ENCODE measurements around the gene DOK1. TPM values are rescaled to one million over a fixed set of nuclear protein-coding genes. Genes with fewer than 3 reads are reported as not detected.

DOK1 gene
- total RNA-seq, result 28.5 and 32.5 TPM in 2 replicates

DNA sequence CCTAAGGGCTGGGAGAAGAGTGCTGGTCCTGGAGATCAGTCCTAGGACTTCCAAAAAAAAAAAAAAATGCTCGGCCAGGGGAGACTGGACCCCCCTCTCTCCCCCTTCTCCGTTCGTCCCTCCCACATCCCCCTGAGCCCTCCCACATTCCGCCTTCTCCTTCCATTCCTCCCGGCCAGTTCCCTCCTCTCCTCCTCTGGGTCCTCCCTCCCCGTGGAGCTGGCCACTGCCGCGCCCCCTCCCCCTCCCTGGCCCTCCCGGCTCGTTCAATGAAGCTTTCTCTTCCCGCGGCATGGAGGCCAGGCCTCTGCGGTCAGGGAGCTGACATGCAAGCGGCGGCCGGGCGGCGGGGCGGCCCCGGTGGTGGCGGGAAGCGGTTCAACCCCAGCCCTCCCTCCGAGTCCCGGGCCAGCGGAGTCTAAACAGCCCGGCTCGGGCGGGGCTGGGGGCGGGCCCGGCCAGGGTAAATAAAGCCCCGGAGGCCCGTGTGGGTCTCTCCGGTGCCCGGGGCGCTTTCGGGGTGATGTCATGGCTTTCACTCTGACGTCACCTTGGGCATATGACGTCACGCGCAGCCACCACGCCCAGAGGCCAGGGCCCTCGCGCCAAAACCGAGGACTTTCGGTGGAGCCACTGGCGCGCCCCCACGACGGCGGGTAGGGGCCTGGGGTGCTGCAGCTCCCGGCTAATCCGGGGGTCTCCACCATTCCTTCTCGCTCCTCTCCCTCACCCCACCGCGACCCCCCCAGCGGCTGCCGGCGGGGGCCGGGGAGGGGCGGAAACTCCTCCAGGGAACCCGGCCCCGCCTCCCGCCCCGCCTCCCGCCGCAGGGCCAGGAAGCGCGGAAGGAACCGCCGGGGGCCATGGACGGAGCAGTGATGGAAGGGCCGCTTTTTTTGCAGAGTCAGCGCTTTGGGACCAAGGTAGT, at the start of gene DOK1, which contains the start of gene LOXL3:
Gene DOK1, plus strand, starts transcription at position 829 of the 928 bp plus-strand sequence. Its CDS starts 35 bp downstream, at position 864.
Gene LOXL3, minus strand, starts transcription at position 51 of the 928 bp plus-strand sequence. CDS start 1,308 bp downstream, outside the sequence.

DNA sequence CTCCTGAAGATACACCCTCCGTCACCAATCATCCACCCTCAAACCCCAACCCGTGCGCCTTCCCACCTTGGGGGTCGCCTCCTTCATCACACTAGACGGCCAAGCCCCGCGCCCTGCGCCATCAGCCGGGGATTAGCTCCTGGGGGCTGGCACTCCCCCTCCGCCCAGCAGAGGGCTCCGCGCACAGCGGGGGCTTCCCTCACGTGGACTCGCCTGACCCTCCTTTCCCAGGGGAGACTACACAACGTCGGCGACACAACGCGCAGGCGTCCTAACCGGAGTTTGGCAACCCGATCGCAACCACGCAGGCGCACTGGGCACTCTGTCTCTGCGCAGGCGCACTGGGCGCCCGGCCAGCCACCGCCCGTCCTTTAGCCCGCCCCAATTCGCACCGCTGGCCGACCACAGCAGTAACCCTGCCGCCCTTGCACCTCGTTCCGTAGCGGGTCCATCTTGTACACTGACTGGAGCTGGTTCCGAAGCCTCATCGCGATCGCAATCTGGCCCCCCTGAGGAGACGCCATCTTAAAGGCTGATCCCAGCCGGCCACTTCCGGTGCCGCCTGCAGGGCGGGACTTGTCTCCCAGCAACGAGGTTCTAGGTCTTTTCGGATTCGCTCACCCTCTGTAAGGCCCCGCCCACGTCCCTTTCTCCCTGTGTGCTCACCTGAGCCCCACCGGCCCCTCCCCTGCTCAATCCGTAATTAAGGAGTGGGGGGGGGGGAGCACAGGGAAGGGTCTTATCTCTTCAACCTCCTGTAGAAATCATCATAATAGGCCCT, 47.2 kb upstream of the DOK1 start, which contains the start of gene PCGF1:
Gene PCGF1, minus strand, starts transcription at position 551 of the 781 bp plus-strand sequence. Its CDS starts 27 bp downstream, at position 524.

GRCh38 chr2:74514368-74515270, 39.9 kb upstream of the DOK1 start, which contains the start of gene TLX2:
Gene TLX2, plus strand, starts transcription at chr2:74514450. Its CDS starts 357 bp downstream, at chr2:74514807.

DNA sequence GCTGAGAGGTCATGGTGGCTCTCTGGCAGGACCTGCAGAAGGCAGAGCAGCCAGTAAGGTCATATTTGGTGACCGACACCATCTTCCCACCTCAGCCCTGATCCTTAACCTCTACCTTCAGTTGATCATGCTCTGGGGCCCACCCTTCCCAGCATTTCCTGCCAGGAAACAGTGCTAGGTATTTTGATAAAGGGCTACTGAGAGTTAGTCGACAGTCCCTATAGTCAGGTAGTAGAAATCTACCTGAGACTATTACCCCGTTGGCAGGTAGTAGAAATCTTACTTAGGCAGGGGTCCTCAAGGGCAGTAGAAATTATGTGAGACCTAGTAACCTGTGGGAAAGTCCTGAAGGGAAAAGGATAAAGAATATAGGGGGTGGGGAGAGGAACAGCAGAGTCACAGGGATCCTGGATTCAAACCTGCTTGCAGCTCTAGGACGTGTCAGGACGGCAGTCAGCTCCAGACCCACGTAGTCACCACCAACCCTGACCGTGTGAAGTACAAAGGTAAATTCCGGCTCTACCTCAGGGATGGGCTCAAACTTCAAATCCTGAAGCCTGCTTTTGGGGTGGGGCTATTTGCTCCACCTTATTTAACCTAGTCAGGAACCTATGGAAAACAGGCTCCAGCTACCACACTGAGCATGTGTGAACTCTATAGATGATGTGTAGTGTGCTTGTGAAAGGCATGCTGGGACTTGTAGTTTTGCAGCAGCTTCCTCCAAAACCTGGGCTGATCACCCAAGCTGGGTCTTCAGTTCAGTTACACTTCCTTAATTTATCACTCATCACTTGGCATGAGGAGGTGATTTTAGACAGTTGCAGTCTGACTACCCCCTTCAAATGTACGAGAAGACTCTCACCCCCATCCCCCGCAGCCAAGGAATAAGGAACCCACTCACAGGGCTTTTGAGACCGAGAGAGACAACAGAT, 28.5 kb upstream of the DOK1 start, which contains the start of gene DQX1:
Gene DQX1, minus strand, starts transcription at position 515 of the 932 bp plus-strand sequence. Its CDS starts 502 bp downstream, at position 13.

GRCh38 chr2:74529357-74530238, 24.9 kb upstream of the DOK1 start, which contains the start of the genes AUP1 and HTRA2:
Gene AUP1, minus strand, starts transcription at chr2:74529706. Its CDS starts 77 bp downstream, at chr2:74529629.
Gene HTRA2, plus strand, starts transcription at chr2:74529933. Its CDS starts 74 bp downstream, at chr2:74530007.

Other genes with a start within 250 kb of the DOK1 start
- gene SLC4A5, start 211.3 kb upstream of the DOK1 start, total RNA-seq, result 0.34 and 1.7 TPM in 2 replicates
- gene DCTN1, start 174.4 kb upstream of the DOK1 start, total RNA-seq, result 83.1 and 101 TPM in 2 replicates
- gene C2orf81, start 133.1 kb upstream of the DOK1 start, total RNA-seq, result 1.6 and 4.9 TPM in 2 replicates
- 19.8 and 20.9 TPM in 2 replicates for gene WDR54, start 133.0 kb upstream of the DOK1 start, total RNA-seq
- gene RTKN, start 112.8 kb upstream of the DOK1 start, total RNA-seq, result 10.4 and 13.9 TPM in 2 replicates
- gene INO80B, start 99.6 kb upstream of the DOK1 start, total RNA-seq, result 16.6 and 18.4 TPM in 2 replicates
- 46.9 and 49.3 TPM in 2 replicates for gene WBP1, start 96.3 kb upstream of the DOK1 start, total RNA-seq
- gene MOGS, start 89.3 kb upstream of the DOK1 start, total RNA-seq, result 41.9 and 45.2 TPM in 2 replicates
- gene MRPL53, start 82.0 kb upstream of the DOK1 start, total RNA-seq, result 17.1 and 46.9 TPM in 2 replicates
- 7.0 and 15.5 TPM in 2 replicates for gene CCDC142, start 71.7 kb upstream of the DOK1 start, total RNA-seq
- gene TTC31, start 71.6 kb upstream of the DOK1 start, total RNA-seq, result 18.9 and 20.7 TPM in 2 replicates
- gene LBX2, start 55.1 kb upstream of the DOK1 start, total RNA-seq, result 3.2 TPM in 2 replicates
- gene PCGF1, start 47.0 kb upstream of the DOK1 start, total RNA-seq, result 8.9 and 13.4 TPM in 2 replicates
- gene TLX2, start 40.3 kb upstream of the DOK1 start, total RNA-seq, result not detected in 2 replicates
- gene DQX1, start 28.5 kb upstream of the DOK1 start, total RNA-seq, result not detected in 2 replicates
- 63.0 and 84.6 TPM in 2 replicates for gene AUP1, start 25.0 kb upstream of the DOK1 start, total RNA-seq
- gene HTRA2, start 24.8 kb upstream of the DOK1 start, total RNA-seq, result 14.9 and 21.3 TPM in 2 replicates
- 21.8 and 27.0 TPM in 2 replicates for gene LOXL3, start 778 bp upstream of the DOK1 start, total RNA-seq
- 0.06 TPM in 1 of 2 replicates, not detected in the other for gene M1AP, start 93.6 kb downstream of the DOK1 start, total RNA-seq
- 3.6 and 4.5 TPM in 2 replicates for gene SEMA4F, start 99.5 kb downstream of the DOK1 start, total RNA-seq

All from cardiac ventricle fibroblast (primary cell).